Mucosa of gallbladder (tissue), 1 donor: ENCODE results near the gene RAB6B. TPM values are rescaled to one million over a fixed set of nuclear protein-coding genes. Genes with fewer than 3 reads are reported as not detected.

Experiments used
- DNase-seq: peaks from one replicate; pipeline ENCODE4 v3.0.0-alpha.2; 2020; ENCODE audit warnings: low spot score
- total RNA-seq: library from RNA; stranded (reverse); gene quantifications from one replicate; pipeline ENCODE4 v1.2.1, GENCODE V29; 2021
- donor health status: DM: no; HTN: no; CAD: no.

Gene RAB6B
- total RNA-seq, 1 donor from 2014 or later, result 8.4 TPM

- DNase-seq, result no peak
These were observed 36.1 kb downstream of the RAB6B start for GRCh38 chr3:133859381-133860234.

DNA sequence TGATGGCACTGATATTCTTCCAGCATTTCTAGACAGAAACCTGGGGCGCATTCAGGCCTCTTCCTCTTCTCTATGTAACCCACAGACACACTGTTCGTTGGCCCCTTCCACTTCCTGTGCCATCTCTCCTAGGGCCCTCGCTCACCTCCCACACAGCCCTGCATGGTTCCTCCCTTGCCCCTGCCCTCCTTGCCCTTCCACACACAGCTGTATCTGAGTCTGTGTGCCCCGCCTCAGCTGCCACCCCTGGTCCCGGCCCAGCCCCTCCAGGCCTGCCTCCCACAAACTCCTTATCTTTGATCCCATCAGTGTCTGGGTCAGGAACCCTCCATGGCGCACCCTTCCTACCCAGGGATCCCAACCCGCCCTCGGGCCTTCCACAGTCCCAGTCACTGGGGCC is 37.9 kb downstream of the RAB6B start:
- no peak for DNase-seq

DNA sequence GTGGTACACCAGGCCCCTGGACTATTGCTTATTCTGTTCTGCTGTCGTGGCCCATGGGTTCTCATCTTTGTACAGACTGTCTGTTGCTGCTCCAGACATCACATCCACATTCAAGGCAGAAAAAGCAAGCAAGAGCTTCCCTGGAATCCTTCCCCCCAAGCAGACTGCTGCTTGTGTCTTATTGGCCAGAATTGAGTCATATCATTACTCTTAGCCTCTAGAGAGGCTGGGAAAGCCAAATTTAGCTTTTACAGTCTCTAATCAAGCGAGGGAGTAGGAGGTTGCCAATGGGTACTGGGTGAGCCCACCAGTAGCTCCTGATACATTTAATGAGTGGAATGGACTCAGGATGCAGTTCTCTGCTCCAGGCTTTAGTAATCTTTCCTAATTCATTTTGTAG is 39.4 kb downstream of the RAB6B start:
- DNase-seq, result no peak

DNA sequence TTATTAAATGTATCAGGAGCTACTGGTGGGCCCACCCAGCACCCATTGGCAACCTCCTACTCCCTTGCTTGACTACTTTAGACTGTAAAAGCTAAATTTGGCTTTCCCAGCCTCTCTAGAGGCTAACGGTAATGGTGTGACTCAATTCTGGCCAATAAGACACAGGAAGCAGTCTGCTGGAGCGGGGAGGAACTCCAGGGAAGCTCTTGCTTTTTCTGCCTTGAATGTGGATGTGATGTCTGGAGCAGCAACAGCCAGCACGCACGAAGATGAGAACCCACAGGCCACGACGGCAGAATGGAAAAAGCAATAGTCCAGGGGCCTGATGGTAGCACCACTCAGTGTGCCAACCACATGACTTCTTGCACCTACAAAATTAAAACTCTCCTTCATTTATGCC is 39.9 kb downstream of the RAB6B start:
- no peak for DNase-seq

- no peak for DNase-seq
These were observed 40.7 kb downstream of the RAB6B start for GRCh38 chr3:133855002-133855370.

GRCh38 chr3:133854264-133855001 is 41.2 kb downstream of the RAB6B start:
- no peak for DNase-seq

- DNase-seq, result no peak
These were observed 41.8 kb downstream of the RAB6B start for GRCh38 chr3:133853925-133854227.

DNA sequence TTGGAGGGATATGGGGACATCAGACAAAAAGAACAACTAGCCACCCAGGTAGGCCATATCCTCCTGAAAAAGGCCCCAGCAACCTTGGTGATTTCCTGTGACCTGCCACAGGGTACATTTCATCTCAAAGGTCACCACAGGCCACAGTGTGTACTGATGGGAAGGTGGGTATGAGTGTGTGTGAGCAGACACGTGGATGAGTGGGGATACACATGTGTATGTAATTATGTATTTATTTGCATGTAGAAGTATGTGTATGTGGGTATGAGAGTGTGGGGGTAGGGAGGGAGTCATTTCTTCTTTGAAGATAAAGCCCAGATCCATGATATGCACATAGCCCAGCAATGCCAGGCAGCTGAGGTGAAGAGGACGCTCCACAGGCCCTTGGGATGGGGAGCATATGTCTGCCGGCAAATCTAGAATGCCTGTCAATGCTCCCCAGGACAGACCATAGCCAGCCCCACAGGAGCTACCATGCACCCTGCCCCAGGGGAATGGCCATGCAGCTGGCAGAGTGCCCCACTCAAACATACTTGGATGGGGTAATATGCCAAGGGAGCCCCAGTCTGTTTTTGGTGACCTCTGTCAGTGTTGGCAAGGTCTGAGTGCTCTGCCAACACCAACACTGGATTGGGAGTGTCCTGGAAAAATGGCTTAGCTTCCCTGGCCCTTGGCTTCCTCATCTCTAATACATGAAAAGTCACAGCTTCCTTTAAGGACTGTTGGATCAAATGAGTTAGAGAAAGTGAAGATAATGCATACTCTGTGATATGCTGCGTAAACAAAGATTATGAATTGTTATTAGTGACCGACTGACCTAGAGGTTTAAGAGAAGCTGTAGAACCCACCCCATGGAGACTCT is 42.4 kb downstream of the RAB6B start:
- DNase-seq, result no peak

DNA sequence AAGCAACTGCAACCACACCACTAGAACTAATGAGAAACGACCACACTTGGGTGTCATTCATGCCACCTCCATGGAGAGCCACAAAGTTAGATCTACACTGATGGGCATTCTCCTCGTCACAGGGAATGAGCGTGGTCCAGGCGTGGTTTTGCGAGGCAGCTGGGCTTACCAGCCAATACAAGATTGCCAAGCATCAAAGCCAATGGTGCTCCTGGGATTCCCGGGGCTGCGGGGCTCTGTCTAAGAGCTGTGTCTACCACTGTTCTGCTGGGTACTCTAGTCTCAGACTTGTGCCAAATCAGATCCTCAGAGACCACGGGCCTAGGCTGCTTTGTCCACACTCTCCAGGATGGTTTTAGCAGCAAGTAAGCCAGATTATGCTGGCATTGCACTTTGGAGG is 43.8 kb downstream of the RAB6B start:
- no peak for DNase-seq

DNA sequence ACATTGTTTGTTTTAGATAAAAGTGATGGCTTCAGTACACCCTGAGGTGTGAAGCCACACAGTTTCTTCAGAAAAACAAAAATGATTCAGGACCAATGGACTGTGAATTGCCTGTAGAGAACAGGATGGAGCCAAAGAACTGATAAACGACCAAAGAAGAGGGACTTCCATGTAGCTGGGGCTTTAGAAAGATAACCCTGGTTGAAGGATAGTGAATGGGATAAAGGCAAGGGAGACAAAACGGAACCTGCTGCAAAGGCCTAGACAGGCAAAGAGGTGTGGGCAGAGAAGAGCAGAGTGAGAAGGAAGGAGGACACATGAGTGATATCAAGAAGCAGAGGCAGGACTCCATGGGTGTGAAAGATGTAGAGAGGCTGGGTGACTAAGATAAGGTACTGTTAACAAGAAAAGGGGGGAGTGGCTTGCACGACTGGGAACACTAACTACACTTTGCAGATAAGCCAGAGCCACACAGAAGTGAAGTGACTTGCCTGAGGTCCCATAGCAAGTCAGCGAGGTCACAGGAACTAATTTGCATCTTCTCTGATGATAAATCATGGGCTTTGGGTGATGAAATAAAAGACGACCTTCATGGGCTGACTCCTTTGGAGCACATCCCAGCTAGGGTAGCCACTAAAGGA is 44.3 kb downstream of the RAB6B start:
- no peak for DNase-seq

GRCh38 chr3:133850034-133850433 is 45.6 kb downstream of the RAB6B start:
- DNase-seq, result no peak

GRCh38 chr3:133849346-133849745 is 46.3 kb downstream of the RAB6B start:
- no peak for DNase-seq

DNA sequence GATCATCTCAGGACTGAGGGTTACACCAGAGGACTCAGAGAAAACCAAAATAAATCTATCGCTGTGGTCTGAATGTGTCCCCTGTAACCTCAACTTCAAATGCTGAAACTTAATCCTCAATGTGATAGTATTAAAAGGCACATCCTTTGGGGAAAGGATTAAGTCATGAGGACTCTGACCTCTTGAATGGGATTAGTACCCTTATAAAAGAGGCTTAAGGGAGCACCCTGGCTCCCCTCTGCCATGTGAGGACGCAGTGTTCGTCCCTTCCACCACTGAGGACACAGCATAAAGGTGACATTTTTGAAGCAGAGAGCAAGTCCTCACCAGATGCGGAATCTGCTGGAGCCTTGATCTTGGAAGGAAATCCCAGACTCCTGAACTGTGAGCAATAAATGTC is 50.6 kb downstream of the RAB6B start:
- DNase-seq, result no peak

GRCh38 chr3:133843634-133844033 is 52.0 kb downstream of the RAB6B start:
- no peak for DNase-seq

- no peak for DNase-seq
These were observed 53.5 kb downstream of the RAB6B start for GRCh38 chr3:133842158-133842557.

GRCh38 chr3:133841196-133841595 is 54.5 kb downstream of the RAB6B start:
- no peak for DNase-seq

- no peak for DNase-seq
These were observed 54.9 kb downstream of the RAB6B start for GRCh38 chr3:133840767-133841166.

DNA sequence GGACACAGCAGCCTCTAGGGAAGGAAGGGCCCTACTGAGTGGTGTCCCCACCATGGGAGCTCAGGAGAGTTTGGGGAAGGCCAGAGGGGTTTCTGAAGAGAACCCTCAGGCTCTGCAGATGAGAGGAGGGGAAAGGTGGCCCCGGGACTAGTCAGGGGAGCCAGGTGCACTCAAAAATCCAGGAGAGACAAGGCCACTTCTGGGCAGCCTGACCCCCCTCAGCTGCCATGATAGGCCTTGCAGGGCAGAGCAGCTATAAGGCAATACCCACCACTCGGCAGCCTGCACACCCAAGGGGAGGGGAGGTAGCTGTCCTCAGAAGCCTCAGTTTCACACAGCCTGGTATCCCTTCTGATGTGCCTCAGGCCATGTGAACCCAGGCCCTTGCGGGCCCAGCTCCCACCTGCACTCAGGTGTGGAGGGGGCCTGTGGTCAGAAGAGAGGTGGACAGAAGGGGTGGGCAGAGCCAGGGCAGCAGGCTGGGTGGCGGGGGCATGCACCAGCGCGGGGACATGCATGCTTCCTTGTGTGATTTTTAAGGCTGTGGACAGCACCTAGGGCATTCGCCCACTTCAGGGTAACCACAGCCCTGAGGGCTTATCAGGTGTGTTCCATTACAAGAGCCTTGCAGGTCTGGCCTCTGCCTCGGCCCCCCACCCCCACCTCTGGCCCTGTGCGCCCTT is 55.5 kb downstream of the RAB6B start:
- DNase-seq, result no peak

DNA sequence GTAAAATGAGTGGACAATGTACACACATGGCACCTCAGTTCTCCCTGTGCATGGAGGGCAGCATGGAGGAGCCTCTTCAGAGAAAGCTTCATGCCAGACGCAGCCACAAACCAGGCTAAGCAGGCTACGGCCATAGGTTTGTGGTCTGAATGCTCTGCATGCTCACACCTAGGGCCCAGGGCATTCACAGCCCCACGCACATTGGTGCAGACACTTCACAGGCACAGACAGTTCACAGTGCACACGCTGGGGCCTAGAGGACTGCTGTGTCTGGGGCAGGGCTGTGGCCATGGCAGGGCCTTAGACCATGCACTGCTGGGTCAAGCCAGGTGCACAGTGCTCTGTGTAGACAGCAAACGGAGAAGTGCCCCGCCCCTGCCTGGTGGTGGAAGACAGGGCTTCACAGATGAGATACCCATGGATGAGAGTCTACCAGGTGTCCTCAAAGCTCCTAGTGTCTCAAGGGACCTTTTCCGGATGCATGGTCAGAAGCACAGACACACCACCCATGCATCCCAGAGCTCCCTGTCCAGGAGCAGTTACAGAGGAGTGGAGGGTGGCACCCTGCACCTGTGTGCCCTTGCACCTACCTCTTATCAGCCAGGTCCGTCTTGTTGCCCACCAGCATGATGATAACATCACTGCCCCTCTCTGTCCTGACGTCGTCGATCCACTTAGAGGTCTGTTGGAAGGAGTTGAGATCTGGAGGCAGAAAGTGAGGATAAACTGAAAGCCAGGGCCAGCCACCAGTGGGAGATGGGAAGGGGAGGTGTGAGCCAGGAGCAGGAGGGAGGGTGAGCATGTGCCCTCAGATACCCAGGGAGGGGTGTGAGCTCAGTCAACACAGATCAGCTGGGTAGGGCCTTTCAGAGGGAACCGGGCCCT is 56.5 kb downstream of the RAB6B start:
- DNase-seq, result no peak

GRCh38 chr3:133838296-133838789 is 57.3 kb downstream of the RAB6B start:
- DNase-seq, result no peak
